Measurements from ENCODE around the gene PMP22. TPM values are rescaled to one million over a fixed set of nuclear protein-coding genes. Genes with fewer than 3 reads are reported as not detected.

The PMP22 gene
- total and polyA plus RNA-seq, 2 of the 13 experiments (the other 11 are each of a cell fraction or from before 2014, with no cell fraction given): 5.7 to 6.2 TPM

- peaks cover 33% of the 10 kb centered on the region for H3K4me1 ChIP-seq (ENCODE audit: insufficient read depth, low read length)
- TF ChIP-seq HMGXB3 (CRISPR knock-in tag; IDR thresholded peaks at IDR 0.05; ENCODE audit: borderline replicate concordance) (no peak), NFIC (IDR thresholded peaks at IDR 0.05; ENCODE audit: low read length) (no peak), HNF1B (CRISPR knock-in tag; IDR thresholded peaks at IDR 0.05) (no peak), NFIB (CRISPR knock-in tag; IDR thresholded peaks at IDR 0.05; ENCODE audit: borderline replicate concordance) (no peak), ZBTB26 (CRISPR knock-in tag; IDR thresholded peaks at IDR 0.05; ENCODE audit: borderline replicate concordance) (no peak)
- H3K4me3 ChIP-seq (replicated peaks in 1 of 3; ENCODE audit: insufficient read depth in 1 of 3, low read depth in 2 of 3, low read length in 3 of 3): no peak overlapping the region
- H3K27ac ChIP-seq (ENCODE audit: extremely low read length, insufficient read depth, low read length): no peak overlapping the region
- no peak overlapping the region for H3K4me2 ChIP-seq (ENCODE audit: low read depth, low read length)
- intact Hi-C loops (cut with micrococcal nuclease; ENCODE audit: unreplicated experiment) (no loop called here), in situ Hi-C loops (cut with HindIII; ENCODE audit: extremely low pct_ligation_motif_present, low pct_unique_long_range_greater_than_20kb) (no loop called here)
- no peaks in the 10 kb centered on the region for H3K79me2 ChIP-seq (ENCODE audit: insufficient read depth, low read length)
- ChIA-PET CTCF (ENCODE audit: low intra/inter-chr PET ratio, low total read pairs) (no interaction called here), POLR2A (no interaction called here)
- DNase-seq (ENCODE audit: low spot score) (no peak), FAIRE-seq (no peak), ATAC-seq (no peak)
- no peaks in the 10 kb centered on the region for H3K9me3 ChIP-seq (ENCODE audit: low read length)
- BruUV-seq (replicated peaks): no TSS peak
- H4K20me1 ChIP-seq (ENCODE audit: insufficient read depth, low read length): no peaks in the 10 kb centered on the region
- no peak overlapping the region for H3K9ac ChIP-seq (ENCODE audit: insufficient read depth, low read depth, low read length)
- no peaks in the 10 kb centered on the region for H3K27me3 ChIP-seq (ENCODE audit: control insufficient read depth in 1 of 2, insufficient read depth in 2 of 2, low read length in 2 of 2)
- 78% methylated on average over 2 of the region's 2 CpGs for WGBS (ENCODE audit: low lambda C conversion rate)
- H2AFZ ChIP-seq (ENCODE audit: low read length): no peak overlapping the region
- no peaks in the 10 kb centered on the region for H3K36me3 ChIP-seq (replicated peaks in 1 of 2; ENCODE audit: control insufficient read depth in 1 of 2, insufficient read depth in 2 of 2, low read length in 2 of 2)
Measured at GRCh38 chr17:15238057-15238456, 27.1 kb downstream of the PMP22 start.

Data from HepG2 (cell line).